ENCODE results near the gene ZNF155.

- no peak for TF ChIP-seq EZH2 (optimal IDR thresholded peaks at IDR 0.05; ENCODE audit: low read depth, low read length)
- no peak for TF ChIP-seq CTCF (IDR thresholded peaks at IDR 0.05; ENCODE audit: low read length)
- TF ChIP-seq EZH2phosphoT487 (IDR thresholded peaks at IDR 0.05; ENCODE audit: low read length): no peak
Observed at GRCh38 chr19:44010468-44010867, 26.5 kb downstream of the ZNF155 start.
